ENCODE data around the gene TMEM63B.

DNA sequence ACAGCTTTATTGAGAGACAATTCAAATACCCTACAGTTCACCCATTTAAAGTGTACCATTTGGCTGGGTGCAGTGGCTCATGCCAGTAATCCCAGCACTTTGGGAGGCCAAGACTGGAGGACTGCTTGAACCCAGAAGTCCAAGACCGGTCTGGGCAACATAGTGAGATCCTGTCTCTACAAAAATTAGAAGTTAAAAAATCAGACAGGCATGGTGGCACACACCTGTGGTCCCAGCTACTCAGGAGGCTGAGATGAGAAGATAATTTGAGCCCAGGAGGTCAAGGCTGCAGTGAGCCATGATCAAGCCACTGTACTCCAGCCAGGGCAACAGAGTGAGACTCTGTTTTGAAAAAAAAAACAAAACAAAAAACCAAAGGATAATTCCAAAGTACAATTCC is 40.2 kb downstream of the TMEM63B start:
- TF ChIP-seq POLR2AphosphoS5 (IDR thresholded peaks at IDR 0.05) (no peak), POLR2A (IDR thresholded peaks at IDR 0.05) (no peak), EP300 (IDR thresholded peaks at IDR 0.05) (no peak)
- TF ChIP-seq, protein P1, sequence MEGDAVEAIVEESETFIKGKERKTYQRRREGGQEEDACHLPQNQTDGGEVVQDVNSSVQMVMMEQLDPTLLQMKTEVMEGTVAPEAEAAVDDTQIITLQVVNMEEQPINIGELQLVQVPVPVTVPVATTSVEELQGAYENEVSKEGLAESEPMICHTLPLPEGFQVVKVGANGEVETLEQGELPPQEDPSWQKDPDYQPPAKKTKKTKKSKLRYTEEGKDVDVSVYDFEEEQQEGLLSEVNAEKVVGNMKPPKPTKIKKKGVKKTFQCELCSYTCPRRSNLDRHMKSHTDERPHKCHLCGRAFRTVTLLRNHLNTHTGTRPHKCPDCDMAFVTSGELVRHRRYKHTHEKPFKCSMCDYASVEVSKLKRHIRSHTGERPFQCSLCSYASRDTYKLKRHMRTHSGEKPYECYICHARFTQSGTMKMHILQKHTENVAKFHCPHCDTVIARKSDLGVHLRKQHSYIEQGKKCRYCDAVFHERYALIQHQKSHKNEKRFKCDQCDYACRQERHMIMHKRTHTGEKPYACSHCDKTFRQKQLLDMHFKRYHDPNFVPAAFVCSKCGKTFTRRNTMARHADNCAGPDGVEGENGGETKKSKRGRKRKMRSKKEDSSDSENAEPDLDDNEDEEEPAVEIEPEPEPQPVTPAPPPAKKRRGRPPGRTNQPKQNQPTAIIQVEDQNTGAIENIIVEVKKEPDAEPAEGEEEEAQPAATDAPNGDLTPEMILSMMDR (IDR thresholded peaks at IDR 0.05): no peak
